ENCODE measurements around the gene GAB2.

DNA sequence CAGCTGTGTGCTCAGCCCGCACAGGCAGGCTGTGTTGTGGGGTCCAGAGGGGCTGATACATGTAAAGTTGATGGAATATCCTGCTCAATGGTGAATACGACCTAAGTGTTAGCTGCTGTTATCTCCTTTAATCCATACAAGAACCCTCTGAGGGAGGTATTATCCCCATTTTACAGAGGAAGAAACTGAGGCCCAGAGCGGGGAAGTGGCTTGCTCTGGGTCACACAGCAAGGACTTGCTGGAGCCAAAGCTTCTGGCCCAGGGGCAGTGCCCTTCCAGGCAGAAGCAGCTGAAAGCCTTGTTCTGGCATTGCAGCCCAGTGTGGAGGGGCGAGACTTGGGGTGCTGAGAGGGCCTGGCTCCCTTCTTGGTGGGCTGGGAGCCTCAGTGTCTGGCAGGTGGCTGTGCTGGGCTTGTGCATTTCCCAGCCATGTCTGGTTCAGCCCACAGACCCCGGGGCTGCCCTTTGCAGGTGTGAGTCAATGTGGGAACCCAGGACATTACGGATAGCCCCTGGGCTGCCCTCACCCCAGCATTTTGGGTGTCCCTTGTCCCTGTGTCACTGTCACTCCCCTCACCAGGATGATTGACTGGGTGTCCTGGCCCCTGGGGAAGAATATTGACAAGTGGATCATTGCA lies 218.5 kb downstream of the GAB2 start:
- TF ChIP-seq, protein P1, sequence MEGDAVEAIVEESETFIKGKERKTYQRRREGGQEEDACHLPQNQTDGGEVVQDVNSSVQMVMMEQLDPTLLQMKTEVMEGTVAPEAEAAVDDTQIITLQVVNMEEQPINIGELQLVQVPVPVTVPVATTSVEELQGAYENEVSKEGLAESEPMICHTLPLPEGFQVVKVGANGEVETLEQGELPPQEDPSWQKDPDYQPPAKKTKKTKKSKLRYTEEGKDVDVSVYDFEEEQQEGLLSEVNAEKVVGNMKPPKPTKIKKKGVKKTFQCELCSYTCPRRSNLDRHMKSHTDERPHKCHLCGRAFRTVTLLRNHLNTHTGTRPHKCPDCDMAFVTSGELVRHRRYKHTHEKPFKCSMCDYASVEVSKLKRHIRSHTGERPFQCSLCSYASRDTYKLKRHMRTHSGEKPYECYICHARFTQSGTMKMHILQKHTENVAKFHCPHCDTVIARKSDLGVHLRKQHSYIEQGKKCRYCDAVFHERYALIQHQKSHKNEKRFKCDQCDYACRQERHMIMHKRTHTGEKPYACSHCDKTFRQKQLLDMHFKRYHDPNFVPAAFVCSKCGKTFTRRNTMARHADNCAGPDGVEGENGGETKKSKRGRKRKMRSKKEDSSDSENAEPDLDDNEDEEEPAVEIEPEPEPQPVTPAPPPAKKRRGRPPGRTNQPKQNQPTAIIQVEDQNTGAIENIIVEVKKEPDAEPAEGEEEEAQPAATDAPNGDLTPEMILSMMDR (IDR thresholded peaks at IDR 0.05): no peak
- no peak for TF ChIP-seq POLR2A (IDR thresholded peaks at IDR 0.05)
- TF ChIP-seq POLR2AphosphoS5 (IDR thresholded peaks at IDR 0.05): no peak
- no peak for TF ChIP-seq EP300 (IDR thresholded peaks at IDR 0.05)
